ENCODE results near the gene ADAM20.

- TF ChIP-seq ESRRG (CRISPR knock-in tag; IDR thresholded peaks at IDR 0.05) (no peak), ZFP3 (CRISPR knock-in tag; IDR thresholded peaks at IDR 0.05) (no peak), TSHZ2 (CRISPR knock-in tag; IDR thresholded peaks at IDR 0.05) (no peak), ZC3H10 (CRISPR knock-in tag; IDR thresholded peaks at IDR 0.05) (no peak), PATZ1 (CRISPR knock-in tag; IDR thresholded peaks at IDR 0.05; ENCODE audit: borderline replicate concordance) (no peak), TOX (CRISPR knock-in tag; IDR thresholded peaks at IDR 0.05; ENCODE audit: borderline replicate concordance) (no peak), GLIS3 (CRISPR knock-in tag; IDR thresholded peaks at IDR 0.05) (no peak), CREB5 (CRISPR knock-in tag; IDR thresholded peaks at IDR 0.05; ENCODE audit: low read depth) (no peak)
Observed at GRCh38 chr14:70567791-70568190, 33.0 kb upstream of the ADAM20 start.

Data from SK-N-SH treated with all-trans-retinoic acid at 6 μM for 48 hours (cell line).